GM18505 (cell line): ENCODE results near the gene MLLT1.

Experiments
- ATAC-seq: cut with Tn5 transposase; IDR thresholded peaks from one replicate; pipeline ENCODE4 v1.9.1; 2021; ENCODE audit not compliant: unreplicated experiment
- POLR2A ChIP-seq: IDR thresholded peaks from 4 replicates; pipeline ENCODE4 v1.6.1; 2011; ENCODE audit warnings: borderline replicate concordance; ENCODE audit not compliant: insufficient read depth, insufficient read length; ENCODE audit errors: extremely low read depth

Gene MLLT1

DNA sequence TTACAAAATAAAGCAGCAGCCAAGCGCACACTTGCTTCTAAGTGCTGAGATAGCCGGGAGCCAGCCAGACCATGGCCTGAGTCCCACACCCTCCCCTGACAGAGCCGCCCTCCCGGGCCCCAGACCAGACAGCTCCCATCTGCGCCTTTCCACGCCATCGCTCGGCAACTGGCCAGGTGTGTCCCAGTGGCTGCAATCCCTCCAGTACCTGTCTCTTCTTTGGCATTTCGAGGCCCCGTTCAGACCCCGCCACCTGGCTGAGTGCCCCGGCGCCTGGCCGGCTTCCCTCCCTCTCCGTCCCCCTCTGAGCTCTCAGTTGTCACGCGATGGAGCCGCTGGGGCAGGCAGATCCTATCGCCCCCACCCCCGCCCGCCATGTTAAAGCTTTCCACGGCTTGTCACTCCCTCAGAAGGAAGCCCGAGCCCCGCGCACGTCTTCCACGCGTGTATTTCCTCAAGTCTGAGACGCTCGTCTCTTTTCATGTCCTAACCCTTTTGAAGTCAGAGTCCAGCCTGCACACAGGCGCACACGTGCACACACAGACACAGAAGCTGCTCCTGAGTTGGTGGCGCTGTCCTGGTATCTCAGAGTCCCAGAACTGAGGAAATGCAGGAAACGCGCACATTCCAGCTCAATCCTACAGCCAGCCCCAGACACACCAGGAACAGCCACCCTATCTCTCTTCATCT, 7.9 kb downstream of the MLLT1 start:
- no peak for TF ChIP-seq POLR2A
- ATAC-seq, result no peak

DNA sequence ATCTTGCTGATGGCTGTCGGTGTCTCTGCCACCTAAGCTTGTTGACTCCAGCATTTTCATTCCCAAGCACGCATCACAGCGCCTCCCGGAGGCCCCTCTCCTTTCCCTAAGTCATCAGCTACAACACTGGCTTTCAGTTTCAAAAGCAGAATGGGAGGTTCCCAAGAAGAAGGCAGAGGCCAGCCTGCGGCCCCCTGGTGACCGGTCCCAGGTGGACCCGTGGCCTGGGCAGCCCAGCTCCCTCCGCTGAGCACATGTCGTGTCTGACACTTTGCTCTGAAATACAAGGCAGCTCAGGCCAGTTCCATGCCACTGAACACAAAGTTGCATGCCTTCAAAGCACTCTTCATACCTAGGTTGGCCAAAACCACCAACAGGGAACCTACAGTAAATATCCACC, 8.5 kb downstream of the MLLT1 start:
- TF ChIP-seq POLR2A, result no peak
- ATAC-seq, result no peak

- TF ChIP-seq POLR2A, result no peak
- no peak for ATAC-seq
Observed at GRCh38 chr19:6270822-6271221, 9.0 kb downstream of the MLLT1 start.

DNA sequence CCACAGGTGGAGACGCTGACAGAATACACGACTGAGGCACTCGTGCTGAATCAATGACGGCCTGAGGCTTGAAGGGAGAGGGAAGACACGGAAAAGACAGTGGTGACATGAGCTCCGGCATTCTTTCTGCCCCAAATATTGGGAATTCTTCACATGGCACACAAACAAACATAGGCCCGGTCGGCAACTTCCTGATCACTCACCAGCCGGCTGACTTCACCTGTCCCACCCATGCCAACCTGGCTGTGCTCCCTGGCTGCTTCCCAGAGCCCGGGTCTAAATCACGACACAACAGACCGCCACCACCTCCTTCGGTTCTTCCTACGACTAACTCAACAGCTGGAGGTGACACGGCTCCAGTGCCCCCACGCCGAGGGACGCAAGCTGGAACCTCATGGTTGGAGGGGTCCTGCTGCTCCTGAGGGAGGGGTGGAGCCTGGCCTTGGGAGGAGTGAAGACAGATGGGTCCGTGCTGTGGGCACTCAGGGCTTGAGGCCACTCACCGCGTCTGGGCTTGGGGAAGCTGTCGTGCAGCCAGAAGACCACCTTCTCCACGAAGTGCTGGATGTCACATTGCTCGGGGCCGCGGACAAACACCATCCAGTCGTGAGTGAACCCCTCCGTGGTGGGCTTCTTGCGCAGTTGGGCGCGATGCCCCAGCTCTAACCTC, 9.6 kb downstream of the MLLT1 start:
- TF ChIP-seq POLR2A, result no peak
- ATAC-seq, result no peak

DNA sequence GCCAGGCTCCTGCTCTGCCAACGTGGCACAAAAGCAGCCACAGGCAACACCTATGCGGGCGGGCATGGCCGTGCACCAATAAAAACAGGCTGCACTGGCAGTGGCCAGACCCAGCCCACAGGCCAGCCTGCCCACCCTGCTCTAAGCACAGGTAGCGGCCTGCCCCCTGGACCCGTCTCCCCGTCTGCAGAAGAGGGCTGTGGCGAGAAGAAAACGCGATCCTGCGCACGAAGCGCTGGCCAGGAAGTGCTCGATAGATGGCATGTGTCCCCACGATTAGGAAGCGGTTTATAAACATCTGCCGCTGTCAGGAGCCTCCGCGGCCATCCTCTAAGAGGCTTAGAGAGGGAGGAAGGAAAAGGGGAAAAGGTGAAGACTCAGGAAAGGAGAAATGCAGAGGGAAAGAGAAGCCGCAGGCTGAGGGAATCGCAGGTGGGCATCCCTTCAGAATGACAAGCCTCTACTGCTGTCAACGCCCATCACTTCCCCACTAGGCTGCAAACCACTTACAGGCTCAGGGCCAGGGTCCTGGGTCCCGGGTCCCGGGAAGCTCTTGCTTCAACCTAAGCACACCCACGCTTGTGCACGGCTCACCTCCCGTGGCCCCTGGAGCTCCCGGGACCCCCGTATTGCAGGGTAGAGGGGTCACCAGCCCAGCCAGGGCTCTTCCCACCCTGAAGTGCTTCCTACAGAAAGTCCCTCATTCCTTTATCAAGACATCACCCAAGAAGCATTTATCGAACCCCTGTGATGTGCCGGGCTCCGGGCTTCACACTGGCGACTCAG, 10.5 kb downstream of the MLLT1 start:
- no peak for ATAC-seq
- TF ChIP-seq POLR2A, result no peak

GRCh38 chr19:6268382-6268771, 11.4 kb downstream of the MLLT1 start:
- ATAC-seq, result no peak
- TF ChIP-seq POLR2A, result no peak

- no peak for ATAC-seq
- TF ChIP-seq POLR2A, result no peak
Observed at GRCh38 chr19:6267552-6268381, 12.0 kb downstream of the MLLT1 start.

GRCh38 chr19:6264803-6265202, 15.0 kb downstream of the MLLT1 start:
- ATAC-seq, result no peak
- TF ChIP-seq POLR2A, result no peak

DNA sequence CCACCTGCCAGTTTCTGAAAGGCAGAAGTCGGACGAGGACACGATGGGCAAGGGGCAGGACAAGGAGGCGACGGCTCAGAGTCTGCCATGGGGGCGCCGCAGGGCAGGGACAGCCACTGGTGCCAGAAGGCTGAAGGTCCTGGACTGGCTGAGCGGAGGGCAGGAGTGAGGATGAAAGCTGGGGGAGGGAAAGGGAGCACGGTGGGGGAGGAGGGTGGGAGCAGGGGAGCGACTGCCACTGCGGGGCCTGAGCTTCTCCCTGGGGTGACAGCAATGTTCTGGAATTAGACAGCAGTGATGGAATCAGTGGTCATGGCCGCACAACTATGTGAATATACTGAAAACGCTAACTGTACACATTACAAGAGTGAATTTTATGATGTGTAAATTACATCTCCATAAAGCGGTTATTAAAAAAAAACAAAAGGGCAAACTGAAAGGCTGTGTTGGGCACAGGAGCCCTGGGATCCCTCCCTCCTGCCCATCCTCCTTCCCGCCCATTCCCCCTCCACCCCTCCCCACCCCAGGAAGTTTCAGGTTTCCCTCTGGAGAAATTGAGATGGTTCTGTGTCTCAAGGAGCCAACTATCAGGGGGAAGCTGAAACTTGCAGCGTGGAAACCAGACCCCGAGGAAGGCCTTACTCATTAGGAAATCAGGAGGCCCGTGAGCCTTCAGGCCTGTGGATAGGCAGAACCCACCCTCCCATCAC, 15.9 kb downstream of the MLLT1 start:
- no peak for TF ChIP-seq POLR2A
- no peak for ATAC-seq

DNA sequence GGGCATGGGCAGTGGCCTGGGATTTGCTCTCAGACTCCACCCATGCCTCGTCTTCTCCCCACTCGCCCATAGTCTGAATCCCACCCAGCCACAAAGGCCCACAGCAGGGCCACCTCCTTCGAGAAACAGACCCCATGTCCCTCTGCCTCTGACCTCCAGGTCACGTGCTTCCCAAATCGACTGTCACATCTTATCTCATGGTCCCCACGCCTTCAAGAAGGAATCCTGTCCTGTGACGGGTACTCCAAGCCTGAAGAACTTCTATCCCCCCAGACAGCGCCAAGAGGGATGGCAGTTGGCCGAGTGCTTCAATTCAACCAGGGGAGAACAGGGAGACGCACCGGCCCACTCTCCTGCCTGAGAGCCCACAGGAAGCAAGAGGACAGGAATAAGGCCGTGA, 16.5 kb downstream of the MLLT1 start:
- no peak for ATAC-seq

GRCh38 chr19:6262519-6262918, 17.3 kb downstream of the MLLT1 start:
- ATAC-seq, result no peak
- TF ChIP-seq POLR2A, result no peak

More for the DNA sequence above, 16.5 kb downstream of the MLLT1 start:
- TF ChIP-seq POLR2A, result no peak

DNA sequence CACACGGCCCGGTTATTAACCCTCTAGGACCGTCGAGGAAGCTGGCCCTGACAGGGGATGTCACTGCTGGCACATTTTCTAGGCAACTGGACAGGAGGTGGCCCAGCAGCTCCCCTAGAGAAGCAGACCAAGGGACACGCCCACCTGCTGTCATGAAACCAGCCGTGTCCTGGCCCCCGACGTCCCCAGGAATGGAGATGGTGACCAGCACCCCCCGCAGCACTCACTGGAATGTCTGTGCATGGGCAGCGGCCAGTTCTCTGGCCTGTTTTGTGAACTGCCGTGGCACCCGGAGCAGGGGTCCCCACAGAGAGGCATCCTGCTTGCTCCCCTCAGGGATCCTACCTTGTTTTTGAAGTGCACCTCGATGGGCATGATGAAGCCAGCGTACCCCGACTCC, 17.9 kb downstream of the MLLT1 start:
- no peak for TF ChIP-seq POLR2A
- ATAC-seq, result no peak
